OCI-LY3 (cell line): Measurements from ENCODE around the gene CD79A.

ENCODE experiments used
- EZH2phosphoT487 ChIP-seq: fragments of 200-600 bp; shearing (Covaris generic); IDR thresholded peaks from 2 replicates; pipeline ENCODE4 v1.6.1; 2018; ENCODE audit warnings: antibody characterized with exemption, mixed run types, low read depth
- TF ChIP-seq, protein P1 (sequence below): fragments of 200-600, 300-600 bp; sonication (generic); IDR thresholded peaks from 2 replicates; pipeline ENCODE4 v1.5.1; 2014; ENCODE audit warnings: antibody characterized with exemption, low read length, low read depth

DNA sequence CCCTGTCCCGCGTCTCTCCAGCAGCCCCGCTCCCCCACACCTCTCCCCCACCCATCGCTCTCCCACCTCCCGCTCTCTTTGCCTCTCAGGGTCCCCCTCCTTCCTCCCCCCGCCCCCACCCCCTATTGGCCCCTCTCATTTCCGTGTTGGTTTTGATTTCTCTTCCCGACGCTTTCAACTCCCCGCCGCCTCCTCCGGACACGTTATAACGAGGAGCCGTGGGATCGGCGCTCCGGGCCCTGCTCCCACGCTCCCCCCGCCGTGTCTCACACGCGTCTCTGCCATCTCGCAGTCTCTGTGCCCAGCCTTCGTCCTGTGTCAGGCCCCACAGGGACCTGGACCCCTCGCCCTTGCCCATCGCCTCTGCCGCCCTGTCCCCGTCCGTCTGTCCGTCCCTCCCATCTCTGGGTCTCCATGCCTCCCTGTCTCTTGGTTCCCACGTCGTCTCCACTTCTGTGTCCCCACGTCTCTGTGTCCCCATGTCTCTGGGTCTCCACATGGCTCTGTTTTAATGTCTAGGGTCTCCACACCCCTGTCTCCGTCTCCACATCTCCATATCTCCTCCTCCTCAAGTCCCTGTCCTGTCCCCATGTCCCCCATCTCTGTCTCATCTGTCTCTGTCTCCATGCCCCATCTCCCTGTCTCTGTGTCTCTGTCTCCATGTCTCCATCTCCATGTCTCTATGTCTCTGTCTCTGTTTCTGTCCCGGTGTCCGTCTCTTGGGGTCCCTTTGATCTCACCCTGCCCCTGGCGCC is 38.1 kb downstream of the CD79A start:
- TF ChIP-seq, protein P1, sequence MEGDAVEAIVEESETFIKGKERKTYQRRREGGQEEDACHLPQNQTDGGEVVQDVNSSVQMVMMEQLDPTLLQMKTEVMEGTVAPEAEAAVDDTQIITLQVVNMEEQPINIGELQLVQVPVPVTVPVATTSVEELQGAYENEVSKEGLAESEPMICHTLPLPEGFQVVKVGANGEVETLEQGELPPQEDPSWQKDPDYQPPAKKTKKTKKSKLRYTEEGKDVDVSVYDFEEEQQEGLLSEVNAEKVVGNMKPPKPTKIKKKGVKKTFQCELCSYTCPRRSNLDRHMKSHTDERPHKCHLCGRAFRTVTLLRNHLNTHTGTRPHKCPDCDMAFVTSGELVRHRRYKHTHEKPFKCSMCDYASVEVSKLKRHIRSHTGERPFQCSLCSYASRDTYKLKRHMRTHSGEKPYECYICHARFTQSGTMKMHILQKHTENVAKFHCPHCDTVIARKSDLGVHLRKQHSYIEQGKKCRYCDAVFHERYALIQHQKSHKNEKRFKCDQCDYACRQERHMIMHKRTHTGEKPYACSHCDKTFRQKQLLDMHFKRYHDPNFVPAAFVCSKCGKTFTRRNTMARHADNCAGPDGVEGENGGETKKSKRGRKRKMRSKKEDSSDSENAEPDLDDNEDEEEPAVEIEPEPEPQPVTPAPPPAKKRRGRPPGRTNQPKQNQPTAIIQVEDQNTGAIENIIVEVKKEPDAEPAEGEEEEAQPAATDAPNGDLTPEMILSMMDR = no peak
- TF ChIP-seq EZH2phosphoT487 = no peak
